K562 (cell line): Measurements from ENCODE around the gene ZNF285. TPM values are rescaled to one million over a fixed set of nuclear protein-coding genes. Genes with fewer than 3 reads are reported as not detected.
A peak's percentile ranks its signal among the peaks of the same experiment; 100 is the strongest.

Experiments used
- ATAC-seq: fragments of 200-7000 bp; cut with Tn5 transposase; 3 replicates; pipeline ENCODE4 v1.9.1; 2020; ENCODE audit warnings: moderate library complexity
- BruUV-seq: library from RNA; stranded (reverse); fragments of 400-500 nt; replicated peaks from 2 replicates; lab custom pipeline; 2021; lab: Mats Ljungman, UMichigan
- CTCF ChIA-PET: fragments of 300-600 bp; formaldehyde crosslinking; extraction: SDS; loops from one replicate; lab custom pipeline; 2021; ENCODE audit warnings: low intra/inter-chr PET ratio; lab: Yijun Ruan, JAX
- POLR2A ChIA-PET: fragments of 300-600, 350-650 bp; sonication (Branson Sonifier 250); formaldehyde crosslinking; extraction: SDS; loops from one replicate; lab custom pipeline; 2021; ENCODE audit warnings: antibody characterized with exemption, inconsistent platforms; lab: Yijun Ruan, JAX
- DNase-seq, 4 experiments: peaks; one replicate each; pipeline versions ENCODE4 v3.0.0 to v3.0.0-alpha.2; 2011 to 2018; ENCODE audit warnings: low spot score in 3 of 4, mixed read lengths in 3 of 4; ENCODE audit errors: extremely low read depth in 1 of 4
- FAIRE-seq: peaks from 2 replicates; lab custom pipeline; 2011; peaks lifted over from hg19 to GRCh38; lab: Jason Lieb, UNC
- H2AFZ ChIP-seq: 2 replicates; pipeline ENCODE4 v1.6.0; 2011; ENCODE audit warnings: low read depth, low read length, control low read depth, inconsistent platforms
- H3K27ac ChIP-seq: fragments of 200-600 bp; 3 replicates; pipeline ENCODE4 v1.8.0; 2011; ENCODE audit warnings: low read depth, mild to moderate bottlenecking, control low read depth, inconsistent platforms, low read length, moderate library complexity, mixed read lengths; ENCODE audit errors: extremely low read depth
- H3K27me3 ChIP-seq, 2 experiments: fragments of 300-600 bp in 1 of 2; 2 replicates in 1 of 2; 3 replicates in 1 of 2; pipeline versions ENCODE4 v1.6.0 to v1.8.0; 2011; ENCODE audit warnings: inconsistent platforms in 2 of 2, low read length in 2 of 2, mild to moderate bottlenecking in 1 of 2, mixed read lengths in 1 of 2, moderate library complexity in 1 of 2; ENCODE audit not compliant: control insufficient read depth in 2 of 2, insufficient read depth in 2 of 2
- H3K36me3 ChIP-seq: fragments of 300-600 bp; 3 replicates; pipeline ENCODE4 v1.8.0; 2011; ENCODE audit warnings: mild to moderate bottlenecking, low read length, inconsistent platforms; ENCODE audit not compliant: control insufficient read depth, insufficient read depth
- H3K4me1 ChIP-seq, 2 experiments: fragments of 200-600 bp in 1 of 2; replicated peaks in 1 of 2; 2 replicates in 1 of 2; 3 replicates in 1 of 2; pipeline versions ENCODE4 v1.5.1 to v1.8.0; 2011; ENCODE audit warnings: inconsistent platforms in 2 of 2, low read length in 2 of 2, mild to moderate bottlenecking in 1 of 2, mixed read lengths in 1 of 2, moderate library complexity in 1 of 2; ENCODE audit not compliant: control insufficient read depth in 2 of 2, insufficient read depth in 2 of 2
- H3K4me2 ChIP-seq: 2 replicates; pipeline ENCODE4 v1.6.1; 2011; ENCODE audit warnings: low read length, control low read depth, inconsistent platforms, mixed read lengths; ENCODE audit not compliant: insufficient read depth
- H3K4me3 ChIP-seq: fragments of 200-600 bp; sonication (generic), shearing (Covaris generic); 2 replicates; pipeline ENCODE4 v1.5.1; 2016; ENCODE audit warnings: control low read depth, inconsistent platforms
- H3K79me2 ChIP-seq: fragments of 200-600 bp; 3 replicates; pipeline ENCODE4 v1.8.0; 2011; ENCODE audit warnings: low read length, inconsistent platforms; ENCODE audit not compliant: control insufficient read depth, insufficient read depth
- H3K9ac ChIP-seq, 2 experiments: 2 replicates each; pipeline versions ENCODE4 v1.6.0 to v1.6.1; 2011; ENCODE audit warnings: low read depth in 2 of 2, low read length in 2 of 2, control low read depth in 1 of 2, inconsistent platforms in 1 of 2, mild to moderate bottlenecking in 1 of 2, mixed read lengths in 1 of 2; ENCODE audit not compliant: insufficient read depth in 1 of 2
- H3K9me1 ChIP-seq: one replicate; pipeline ENCODE4 v1.6.0; 2011; ENCODE audit warnings: inconsistent platforms, mild to moderate bottlenecking, low read length, moderate library complexity; ENCODE audit not compliant: control insufficient read depth, insufficient read depth
- H3K9me3 ChIP-seq: replicated peaks from 2 replicates; pipeline ENCODE4 v1.5.1; 2011; ENCODE audit warnings: low read depth, low read length, inconsistent platforms; ENCODE audit not compliant: control insufficient read depth, insufficient read depth
- H4K20me1 ChIP-seq: replicated peaks from 2 replicates; pipeline ENCODE4 v1.6.1; 2011; ENCODE audit warnings: low read length, inconsistent platforms, mixed read lengths; ENCODE audit not compliant: control insufficient read depth, insufficient read depth
- ATF1 ChIP-seq, 2 experiments: fragments of 450-650 bp in 1 of 2; IDR thresholded peaks; 2 replicates each; pipeline ENCODE4 v1.6.1; 2016; ENCODE audit warnings: missing compliant biosample characterization in 1 of 2, missing genetic modification characterization in 1 of 2
- CBFB ChIP-seq: sonication (generic); formaldehyde crosslinking; IDR thresholded peaks from 2 replicates; pipeline ENCODE4 v1.4.0; 2020; ENCODE audit warnings: mild to moderate bottlenecking, missing genetic modification reagents
- CEBPG ChIP-seq, 3 experiments: fragments of 200-800 bp in 1 of 3; sonication (Bioruptor generic) in 1 of 3; sonication (generic) in 1 of 3; formaldehyde crosslinking in 1 of 3; IDR thresholded peaks in 2 of 3; conservative IDR thresholded peaks in 1 of 3; 2 replicates each; pipeline versions ENCODE4 v1.6.1 to v1.8.0; 2016 to 2022; ENCODE audit warnings: missing compliant biosample characterization in 2 of 3, missing genetic modification characterization in 2 of 3, mild to moderate bottlenecking in 1 of 3, missing genetic modification reagents in 1 of 3
- CREM ChIP-seq: IDR thresholded peaks from 2 replicates; pipeline ENCODE4 v1.6.1; 2014; ENCODE audit warnings: antibody characterized with exemption, low read depth
- ELF1 ChIP-seq: fragments of 200-800 bp; sonication (Bioruptor generic); IDR thresholded peaks from 2 replicates; pipeline ENCODE4 v1.6.1; 2016; ENCODE audit warnings: missing genetic modification characterization, missing compliant biosample characterization
- ETV1 ChIP-seq: fragments of 450-650 bp; conservative IDR thresholded peaks from 2 replicates; pipeline ENCODE4 v1.6.1; 2016; ENCODE audit warnings: missing genetic modification characterization, control low read depth, low read depth, missing compliant biosample characterization
- JUND ChIP-seq, 2 experiments: IDR thresholded peaks; 2 replicates in 1 of 2; 3 replicates in 1 of 2; pipeline ENCODE4 v1.6.1; 2011; ENCODE audit warnings: borderline replicate concordance in 2 of 2, low read depth in 2 of 2, low read length in 2 of 2, improper control_type of control experiment in 1 of 2, missing biosample characterization in 1 of 2, missing genetic modification characterization in 1 of 2, missing genetic modification reagents in 1 of 2
- L3MBTL2 ChIP-seq: fragments of 450-650 bp; IDR thresholded peaks from 2 replicates; pipeline ENCODE4 v1.6.1; 2016; ENCODE audit warnings: mild to moderate bottlenecking, moderate library complexity
- MTF1 ChIP-seq: fragments of 250-450 bp; sonication (Bioruptor Pico); IDR thresholded peaks from 2 replicates; pipeline ENCODE4 v1.9.0; 2021; ENCODE audit warnings: moderate library complexity, mild to moderate bottlenecking, inconsistent platforms, borderline replicate concordance
- NCOA6 ChIP-seq: fragments of 450-650 bp; IDR thresholded peaks from 2 replicates; pipeline ENCODE4 v1.6.1; 2017; ENCODE audit warnings: mild to moderate bottlenecking
- NEUROD1 ChIP-seq: fragments of 150-350 bp; IDR thresholded peaks from 2 replicates; pipeline ENCODE4 v1.6.1; 2014; ENCODE audit warnings: borderline replicate concordance, low read length, low read depth; ENCODE audit not compliant: partially characterized antibody
- NR2C1 ChIP-seq, 2 experiments: fragments of 450-650 bp; IDR thresholded peaks; 2 replicates each; pipeline ENCODE4 v1.6.1; 2017; ENCODE audit warnings: mild to moderate bottlenecking in 2 of 2, antibody characterized with exemption in 1 of 2, inconsistent platforms in 1 of 2, missing compliant biosample characterization in 1 of 2, missing genetic modification characterization in 1 of 2
- PURB ChIP-seq: sonication (generic); formaldehyde crosslinking; IDR thresholded peaks from 2 replicates; pipeline ENCODE4 v1.9.0; 2021; ENCODE audit warnings: low read depth, mild to moderate bottlenecking, missing genetic modification reagents
- RBM25 ChIP-seq: fragments of 200-400 bp; formaldehyde crosslinking; IDR thresholded peaks from 2 replicates; pipeline ENCODE4 v1.6.1; 2018; ENCODE audit warnings: low read length, low read depth, moderate library complexity; ENCODE audit not compliant: severe bottlenecking
- SAFB ChIP-seq: fragments of 200-400 bp; formaldehyde crosslinking; IDR thresholded peaks from 2 replicates; pipeline ENCODE4 v1.6.1; 2017; ENCODE audit warnings: low read depth, low read length, borderline replicate concordance
- SMARCA5 ChIP-seq: fragments of 450-650 bp; IDR thresholded peaks from 2 replicates; pipeline ENCODE4 v1.6.1; 2016
- SP2 ChIP-seq: IDR thresholded peaks from 2 replicates; pipeline ENCODE4 v1.6.1; 2011; ENCODE audit warnings: mild to moderate bottlenecking, low read depth, low read length, moderate library complexity; ENCODE audit not compliant: poor library complexity, severe bottlenecking; ENCODE audit errors: extremely low read depth
- ZFP1 ChIP-seq: fragments of 450-650 bp; formaldehyde crosslinking; IDR thresholded peaks from 2 replicates; pipeline ENCODE4 v1.4.0; 2020; ENCODE audit warnings: mild to moderate bottlenecking, mixed read lengths
- ZNF311 ChIP-seq: fragments of 250-450 bp; sonication (Bioruptor Pico); IDR thresholded peaks from 2 replicates; pipeline ENCODE4 v1.4.0; 2020; ENCODE audit warnings: mild to moderate bottlenecking, moderate library complexity
- ZNF41 ChIP-seq: fragments of 250-450 bp; sonication (Bioruptor Pico); conservative IDR thresholded peaks from 2 replicates; pipeline ENCODE4 v1.4.0; 2020; ENCODE audit warnings: mild to moderate bottlenecking
- ZNF507 ChIP-seq: conservative IDR thresholded peaks from 2 replicates; pipeline ENCODE4 v1.6.1; 2017; ENCODE audit warnings: missing genetic modification characterization, missing compliant biosample characterization
- WGBS: fragments of 100-300 bp; shearing (Covaris generic); methylation state at CpG from one replicate; pipeline ENCODE4 v1.1.6; 2016; ENCODE audit warnings: low coverage, mixed read lengths; ENCODE audit not compliant: insufficient coverage; ENCODE audit errors: missing lambda C conversion rate; 5-methylcytosine and 5-hydroxymethylcytosine counted together
- in situ Hi-C: fragments of 300-500 bp; cut with MboI; formaldehyde crosslinking; loops from 4 replicates; pipeline ENCODE4 v1.15.0; 2018; ENCODE audit warnings: inconsistent platforms, mixed read lengths
- intact Hi-C: fragments of 100-400 bp; cut with micrococcal nuclease; formaldehyde crosslinking; loops from 2 replicates; pipeline ENCODE4 v1.14.2; 2022
- polyA plus RNA-seq, 8 experiments: library from polyadenylated mRNA; depleted of rRNA in 4 of 8; stranded (reverse) in 5 of 8; unstranded in 3 of 8; fragments of >200 nt; fragmentation: Nextera tagmentation in 2 of 8; fragmentation: Illumina TruSeq in 1 of 8; extraction: Ambion mirVana in 2 of 8; extraction: Trizol in 1 of 8; gene quantifications; 2 replicates each; pipeline versions ENCODE4 v1.2.1 to v1.2.3, GENCODE V29; 2011 to 2014; ENCODE audit warnings: inconsistent platforms in 1 of 8, missing spikeins in 1 of 8
- total RNA-seq, 7 experiments: library from RNA; depleted of rRNA in 6 of 7; stranded (reverse); fragments of >200 nt in 6 of 7; fragmentation: Illumina TruSeq in 2 of 7; extraction: Trizol in 2 of 7; gene quantifications; 2 replicates each; pipeline versions ENCODE4 v1.2.1 to v1.2.3, GENCODE V29; 2011 to 2021; ENCODE audit warnings: low replicate concordance in 1 of 7
- TF ChIP-seq, protein P1 (sequence below): fragments of 450-650 bp; formaldehyde crosslinking; IDR thresholded peaks from 2 replicates; pipeline ENCODE4 v1.4.0; 2020; ENCODE audit warnings: mild to moderate bottlenecking, moderate library complexity
- TF ChIP-seq, protein P2 (sequence below): fragments of 250-450 bp; sonication (Bioruptor Pico); IDR thresholded peaks from 2 replicates; pipeline ENCODE4 v1.8.0; 2022; ENCODE audit warnings: moderate library complexity, mild to moderate bottlenecking, inconsistent platforms

ZNF285 gene
- total and polyA plus RNA-seq, 9 of the 15 experiments (the other 6 are each of a cell fraction or from before 2014, with no cell fraction given), result 0.14 to 1.1 (median 0.50) TPM

DNA sequence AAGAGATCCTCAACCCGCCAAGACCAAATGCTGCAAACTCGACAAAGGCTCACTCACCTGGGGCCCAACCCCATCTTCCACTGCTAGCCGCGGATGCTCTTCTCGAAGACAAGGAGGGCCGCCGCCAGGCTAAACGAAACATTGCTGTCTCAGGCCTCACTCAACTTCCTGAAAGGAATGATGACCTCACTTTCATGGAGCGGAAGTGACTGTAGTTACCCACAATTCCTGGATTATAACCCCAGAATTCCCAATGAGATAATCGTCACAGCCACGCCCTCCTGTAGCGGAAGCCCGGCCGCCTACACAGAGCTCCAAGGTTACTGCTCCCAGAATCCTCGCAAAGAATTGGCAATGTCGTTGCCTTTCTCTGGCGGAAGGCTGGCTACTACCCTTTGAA lies 34.4 kb downstream of the ZNF285 start:
- Histone ChIP-seq H3K27me3 (no peaks in the 10 kb centered on the region), H2AFZ (no peak overlapping the region), H3K9me1 (no peaks in the 10 kb centered on the region), H3K4me3 (no peak overlapping the region), H4K20me1 (no peaks in the 10 kb centered on the region), H3K4me2 (peak overlapping the region; percentile 25; the same call in 1 of the 2 replicates), H3K27ac (no peak overlapping the region), H3K4me1 (no peaks in the 10 kb centered on the region), H3K9ac (no peak overlapping the region), H3K79me2 (no peaks in the 10 kb centered on the region), H3K36me3 (no peaks in the 10 kb centered on the region), H3K9me3 (no peaks in the 10 kb centered on the region)
- CTCF ChIA-PET, result no interaction called here
- in situ Hi-C loops (no loop called here), intact Hi-C loops (no loop called here)
- FAIRE-seq (no peak), ATAC-seq (no peak), DNase-seq (peak in 3 of 4 experiments; percentile 5 to 16 (median 6))
- POLR2A ChIA-PET, result no interaction called here
- BruUV-seq, result no TSS peak
- WGBS, result 10% methylated on average over 13 of the region's 17 CpGs
- no peak for TF ChIP-seq PURB
- no peak for TF ChIP-seq CEBPG (CRISPR knock-in tag; IDR thresholded peaks at IDR 0.05)
- TF ChIP-seq CEBPG (tag; conservative IDR thresholded peaks at IDR 0.05 in 1 of 2, IDR thresholded peaks at IDR 0.05 in 1 of 2), result no peak
- TF ChIP-seq, protein P1, sequence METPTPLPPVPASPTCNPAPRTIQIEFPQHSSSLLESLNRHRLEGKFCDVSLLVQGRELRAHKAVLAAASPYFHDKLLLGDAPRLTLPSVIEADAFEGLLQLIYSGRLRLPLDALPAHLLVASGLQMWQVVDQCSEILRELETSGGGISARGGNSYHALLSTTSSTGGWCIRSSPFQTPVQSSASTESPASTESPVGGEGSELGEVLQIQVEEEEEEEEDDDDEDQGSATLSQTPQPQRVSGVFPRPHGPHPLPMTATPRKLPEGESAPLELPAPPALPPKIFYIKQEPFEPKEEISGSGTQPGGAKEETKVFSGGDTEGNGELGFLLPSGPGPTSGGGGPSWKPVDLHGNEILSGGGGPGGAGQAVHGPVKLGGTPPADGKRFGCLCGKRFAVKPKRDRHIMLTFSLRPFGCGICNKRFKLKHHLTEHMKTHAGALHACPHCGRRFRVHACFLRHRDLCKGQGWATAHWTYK, result no peak
- no peak for TF ChIP-seq ZNF311 (CRISPR knock-in tag)
- no peak for TF ChIP-seq ATF1 (CRISPR knock-in tag; IDR thresholded peaks at IDR 0.05)
- peak; percentile 30; the same call in 1 of the 2 replicates for TF ChIP-seq ATF1 (tag; IDR thresholded peaks at IDR 0.05)
- no peak for TF ChIP-seq JUND (IDR thresholded peaks at IDR 0.05; ENCODE audit: borderline replicate concordance, low read depth, low read length)
- TF ChIP-seq JUND (tag; IDR thresholded peaks at IDR 0.05; ENCODE audit: borderline replicate concordance, low read depth, low read length), result peak; percentile 60; the same call in 2 of the 3 replicates
- no peak for TF ChIP-seq NEUROD1
- TF ChIP-seq NR2C1 (IDR thresholded peaks at IDR 0.05), result no peak
- TF ChIP-seq NR2C1 (tag; IDR thresholded peaks at IDR 0.05), result no peak
- no peak for TF ChIP-seq RBM25
- no peak for TF ChIP-seq ZFP1 (CRISPR knock-in tag)
- TF ChIP-seq, protein P2, sequence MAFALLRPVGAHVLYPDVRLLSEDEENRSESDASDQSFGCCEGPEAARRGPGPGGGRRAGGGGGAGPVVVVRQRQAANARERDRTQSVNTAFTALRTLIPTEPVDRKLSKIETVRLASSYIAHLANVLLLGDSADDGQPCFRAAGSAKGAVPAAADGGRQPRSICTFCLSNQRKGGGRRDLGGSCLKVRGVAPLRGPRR (CRISPR knock-in tag), result no peak
- no peak for TF ChIP-seq SP2
- no peak for TF ChIP-seq SAFB
- no peak for TF ChIP-seq SMARCA5
- 0 out of 2 replicates have a peak, but pooled peaks have one; percentile 21 for TF ChIP-seq CREM
- TF ChIP-seq MTF1 (CRISPR knock-in tag), result no peak
- no peak for TF ChIP-seq ZNF41 (CRISPR knock-in tag)
- TF ChIP-seq ELF1 (tag), result peak; percentile 66
- peak; percentile 36; the same call in 1 of the 2 replicates for TF ChIP-seq ETV1 (tag)
- no peak for TF ChIP-seq CBFB (CRISPR knock-in tag)
- no peak for TF ChIP-seq ZNF507
- TF ChIP-seq L3MBTL2, result no peak
- no peak for TF ChIP-seq NCOA6
